ENCODE data around the gene CLIC5. TPM values are rescaled to one million over a fixed set of nuclear protein-coding genes. Genes with fewer than 3 reads are reported as not detected.
A peak's percentile ranks its signal among the peaks of the same experiment; 100 is the strongest.

Gene CLIC5
- total RNA-seq, 1 donor from 2014 or later: 0.35 TPM

GRCh38 chr6:45965007-45965406, 50.7 kb downstream of the CLIC5 start:
- peak; percentile 93 for DNase-seq (ENCODE audit: low read depth)

- DNase-seq (ENCODE audit: low read depth): no peak
Measured at GRCh38 chr6:45964300-45964699, 51.4 kb downstream of the CLIC5 start.

GRCh38 chr6:45963896-45964295, 51.8 kb downstream of the CLIC5 start:
- DNase-seq (ENCODE audit: low read depth): no peak

- DNase-seq (ENCODE audit: low read depth): peak; percentile 18
Measured at GRCh38 chr6:45961125-45961524, 54.5 kb downstream of the CLIC5 start.

GRCh38 chr6:45959534-45960145, 56.0 kb downstream of the CLIC5 start:
- DNase-seq (ENCODE audit: low read depth): peak; percentile 89

- DNase-seq (ENCODE audit: low read depth): no peak
Measured at GRCh38 chr6:45956663-45957062, 59.0 kb downstream of the CLIC5 start.

- DNase-seq (ENCODE audit: low read depth): no peak
Measured at GRCh38 chr6:45956176-45956575, 59.5 kb downstream of the CLIC5 start.

- no peak for DNase-seq (ENCODE audit: low read depth)
Measured at GRCh38 chr6:45955597-45955996, 60.1 kb downstream of the CLIC5 start.

GRCh38 chr6:45952546-45952945, 63.1 kb downstream of the CLIC5 start:
- DNase-seq (ENCODE audit: low read depth): no peak

GRCh38 chr6:45952168-45952529, 63.5 kb downstream of the CLIC5 start:
- DNase-seq (ENCODE audit: low read depth): no peak

- peak; percentile 54 for DNase-seq (ENCODE audit: low read depth)
Measured at GRCh38 chr6:45951321-45952167, 64.1 kb downstream of the CLIC5 start.

- DNase-seq (ENCODE audit: low read depth): peak; percentile 58
Measured at GRCh38 chr6:45949256-45949655, 66.4 kb downstream of the CLIC5 start.

GRCh38 chr6:45947807-45948206, 67.9 kb downstream of the CLIC5 start:
- DNase-seq (ENCODE audit: low read depth): no peak

- no peak for DNase-seq (ENCODE audit: low read depth)
Measured at GRCh38 chr6:45946887-45947286, 68.8 kb downstream of the CLIC5 start.

GRCh38 chr6:45946352-45946751, 69.3 kb downstream of the CLIC5 start:
- DNase-seq (ENCODE audit: low read depth): no peak

GRCh38 chr6:45942953-45943352, 72.7 kb downstream of the CLIC5 start:
- no peak for DNase-seq (ENCODE audit: low read depth)

- DNase-seq (ENCODE audit: low read depth): no peak
Measured at GRCh38 chr6:45933855-45934254, 81.8 kb downstream of the CLIC5 start.

GRCh38 chr6:45931232-45931631, 84.4 kb downstream of the CLIC5 start:
- no peak for DNase-seq (ENCODE audit: low read depth)

- peak; percentile 45 for DNase-seq (ENCODE audit: low read depth)
Measured at GRCh38 chr6:45930420-45931040, 85.1 kb downstream of the CLIC5 start.

GRCh38 chr6:45929421-45930361, 86.0 kb downstream of the CLIC5 start:
- DNase-seq (ENCODE audit: low read depth): no peak

GRCh38 chr6:45928721-45929305, 86.8 kb downstream of the CLIC5 start:
- DNase-seq (ENCODE audit: low read depth): no peak

Data from renal cortical epithelial cell (primary cell).